ENCODE measurements around the gene WSCD1.

Gene WSCD1

GRCh38 chr17:6162216-6162615 is 92.0 kb downstream of the WSCD1 start:
- TF ChIP-seq CTCF (IDR thresholded peaks at IDR 0.05; ENCODE audit: low read depth, low read length, missing control alignments): no peak
- H3K4me3 ChIP-seq (replicated peaks; ENCODE audit: low read depth, low read length): no peak overlapping the region
- DNase-seq (ENCODE audit: extremely low read depth, low read depth): no peak

GRCh38 chr17:6162892-6163291 is 92.7 kb downstream of the WSCD1 start:
- no peak for TF ChIP-seq CTCF (IDR thresholded peaks at IDR 0.05; ENCODE audit: low read depth, low read length, missing control alignments)
- H3K4me3 ChIP-seq (replicated peaks; ENCODE audit: low read depth, low read length): no peak overlapping the region
- DNase-seq (ENCODE audit: extremely low read depth, low read depth): no peak

GRCh38 chr17:6163612-6164333 is 93.6 kb downstream of the WSCD1 start:
- peak; percentile 2 for DNase-seq (ENCODE audit: extremely low read depth, low read depth)
- H3K4me3 ChIP-seq (replicated peaks; ENCODE audit: low read depth, low read length): no peak overlapping the region
- no peak for TF ChIP-seq CTCF (IDR thresholded peaks at IDR 0.05; ENCODE audit: low read depth, low read length, missing control alignments)

GRCh38 chr17:6164996-6165395 is 94.8 kb downstream of the WSCD1 start:
- TF ChIP-seq CTCF (IDR thresholded peaks at IDR 0.05; ENCODE audit: low read depth, low read length, missing control alignments): no peak
- H3K4me3 ChIP-seq (replicated peaks; ENCODE audit: low read depth, low read length): no peak overlapping the region
- no peak for DNase-seq (ENCODE audit: extremely low read depth, low read depth)

- no peak for TF ChIP-seq CTCF (IDR thresholded peaks at IDR 0.05; ENCODE audit: low read depth, low read length, missing control alignments)
- no peak for DNase-seq (ENCODE audit: extremely low read depth, low read depth)
- H3K4me3 ChIP-seq (replicated peaks; ENCODE audit: low read depth, low read length): no peak overlapping the region
Measured at GRCh38 chr17:6165806-6166205, 95.6 kb downstream of the WSCD1 start.

- TF ChIP-seq CTCF (IDR thresholded peaks at IDR 0.05; ENCODE audit: low read depth, low read length, missing control alignments): no peak
- no peak for DNase-seq (ENCODE audit: extremely low read depth, low read depth)
- H3K4me3 ChIP-seq (replicated peaks; ENCODE audit: low read depth, low read length): no peak overlapping the region
Measured at GRCh38 chr17:6166492-6167179, 96.5 kb downstream of the WSCD1 start.
